Psoas muscle (tissue), 8 donors: ENCODE results near the gene SPATA21. TPM values are rescaled to one million over a fixed set of nuclear protein-coding genes. Genes with fewer than 3 reads are reported as not detected.

Experiments used
- ATAC-seq, 4 donors: fragments of 200-7000 bp; cut with Tn5 transposase; one replicate each; pipeline ENCODE4 v1.9.1; 2020; ENCODE audit warnings: moderate library complexity in 3 of 4, mild to moderate bottlenecking in 2 of 4
- DNase-seq, 2 donors: peaks; one replicate each; pipeline ENCODE4 v3.0.0-alpha.2; 2020
- H3K27ac ChIP-seq: fragments of 200-600 bp; one replicate; pipeline ENCODE4 v1.8.0; 2022
- H3K27me3 ChIP-seq, 3 donors: fragments of 200-600 bp in 1 of 3; one replicate each; pipeline versions ENCODE4 v1.6.1 to v1.8.0; 2013 to 2022; ENCODE audit warnings: low read length in 2 of 3, mild to moderate bottlenecking in 2 of 3, moderate library complexity in 1 of 3; ENCODE audit not compliant: insufficient read depth in 3 of 3
- H3K36me3 ChIP-seq, 2 donors: fragments of 200-600 bp in 1 of 2; one replicate each; pipeline versions ENCODE4 v1.6.1 to v1.8.0; 2013 to 2022; ENCODE audit warnings: low read depth in 1 of 2, mild to moderate bottlenecking in 1 of 2, moderate library complexity in 1 of 2; ENCODE audit not compliant: insufficient read depth in 1 of 2
- H3K4me1 ChIP-seq: fragments of 200-600 bp; one replicate; pipeline ENCODE4 v1.8.0; 2022
- H3K4me3 ChIP-seq: fragments of 200-600 bp; one replicate; pipeline ENCODE4 v1.8.0; 2022; ENCODE audit warnings: mild to moderate bottlenecking
- H3K9me3 ChIP-seq: fragments of 200-600 bp; one replicate; pipeline ENCODE4 v1.8.0; 2022
- WGBS, 3 donors: extraction: QIAGEN DNeasy Blood & Tissue Kit; methylation state at CpG; one replicate each; pipeline versions ENCODE4 v1.1.6 to v1.1.7; 2013; 5-methylcytosine and 5-hydroxymethylcytosine counted together
- intact Hi-C, 2 donors: fragments of 100-400 bp; cut with DNase I; formaldehyde crosslinking; loops; one replicate each; pipeline versions ENCODE4 v1.11.0 to v1.14.2; 2022
- polyA plus RNA-seq, 3 donors: library from polyadenylated mRNA; stranded (reverse); fragments of 200-250 nt; gene quantifications; one replicate each; pipeline ENCODE4 v1.2.3, GENCODE V29; 2013
- total RNA-seq, 4 donors: library from RNA; stranded (reverse); fragmentation: NEBNext Ultra II Directional in 2 of 4; extraction: Animal tissue kit (Norgen Biotek cat#: 25700) in 2 of 4; gene quantifications; one replicate each; pipeline versions ENCODE4 v1.2.1 to v1.2.4, GENCODE V29; 2021 to 2023
- TF ChIP-seq, protein P1 (sequence below): fragments of 200-600 bp; IDR thresholded peaks from one replicate; pipeline ENCODE4 v1.8.0; 2022; ENCODE audit warnings: antibody characterized with exemption
- donor health status: healthy with polysubstance abuse.
- donor health status: DM: no; HTN: no; CAD: no; lungs with moderate emphysema.
- donor health status: Bipolar disorder and iron deficiency.
- donor health status: healthy.
- donor health status: DM: yes; HTN: yes; CAD: no.
- donor health status: DM: no; HTN: no; CAD: no.
- donor health status: DM: no; HTN: no; CAD: no.
- donor health status: DM: yes; HTN: yes; CAD: no.

SPATA21 gene
- total and polyA plus RNA-seq, 7 donors = 0.21 to 0.52 (median 0.44) TPM; not detected in 4

GRCh38 chr1:16434501-16434900, 2.7 kb downstream of the SPATA21 start:
- WGBS, 3 donors = 58 to 64% (median 58%) methylated on average over 2 of the region's 2 CpGs
- ATAC-seq (no peak), DNase-seq (no peak)
- H3K4me1 ChIP-seq = no peaks in the 10 kb centered on the region
- H3K27me3 ChIP-seq = no peaks in the 10 kb centered on the region
- H3K9me3 ChIP-seq = no peaks in the 10 kb centered on the region
- no peak overlapping the region for H3K4me3 ChIP-seq
- intact Hi-C loops = no loop called here
- TF ChIP-seq, protein P1, sequence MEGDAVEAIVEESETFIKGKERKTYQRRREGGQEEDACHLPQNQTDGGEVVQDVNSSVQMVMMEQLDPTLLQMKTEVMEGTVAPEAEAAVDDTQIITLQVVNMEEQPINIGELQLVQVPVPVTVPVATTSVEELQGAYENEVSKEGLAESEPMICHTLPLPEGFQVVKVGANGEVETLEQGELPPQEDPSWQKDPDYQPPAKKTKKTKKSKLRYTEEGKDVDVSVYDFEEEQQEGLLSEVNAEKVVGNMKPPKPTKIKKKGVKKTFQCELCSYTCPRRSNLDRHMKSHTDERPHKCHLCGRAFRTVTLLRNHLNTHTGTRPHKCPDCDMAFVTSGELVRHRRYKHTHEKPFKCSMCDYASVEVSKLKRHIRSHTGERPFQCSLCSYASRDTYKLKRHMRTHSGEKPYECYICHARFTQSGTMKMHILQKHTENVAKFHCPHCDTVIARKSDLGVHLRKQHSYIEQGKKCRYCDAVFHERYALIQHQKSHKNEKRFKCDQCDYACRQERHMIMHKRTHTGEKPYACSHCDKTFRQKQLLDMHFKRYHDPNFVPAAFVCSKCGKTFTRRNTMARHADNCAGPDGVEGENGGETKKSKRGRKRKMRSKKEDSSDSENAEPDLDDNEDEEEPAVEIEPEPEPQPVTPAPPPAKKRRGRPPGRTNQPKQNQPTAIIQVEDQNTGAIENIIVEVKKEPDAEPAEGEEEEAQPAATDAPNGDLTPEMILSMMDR = no peak
- H3K27ac ChIP-seq = no peak overlapping the region
- H3K36me3 ChIP-seq = no peaks in the 10 kb centered on the region

- Histone ChIP-seq H3K27me3 (no peaks in the 10 kb centered on the region), H3K9me3 (no peaks in the 10 kb centered on the region), H3K27ac (no peak overlapping the region), H3K4me3 (no peak overlapping the region), H3K36me3 (no peaks in the 10 kb centered on the region), H3K4me1 (no peaks in the 10 kb centered on the region)
- 88 to 96% (median 96%) methylated on average over 4 of the region's 4 CpGs for WGBS, 3 donors
- ATAC-seq = no peak
- intact Hi-C loops = no loop called here
- DNase-seq = no peak
- TF ChIP-seq, protein P1 = no peak
Measured at GRCh38 chr1:16434007-16434406, 3.2 kb downstream of the SPATA21 start.

DNA sequence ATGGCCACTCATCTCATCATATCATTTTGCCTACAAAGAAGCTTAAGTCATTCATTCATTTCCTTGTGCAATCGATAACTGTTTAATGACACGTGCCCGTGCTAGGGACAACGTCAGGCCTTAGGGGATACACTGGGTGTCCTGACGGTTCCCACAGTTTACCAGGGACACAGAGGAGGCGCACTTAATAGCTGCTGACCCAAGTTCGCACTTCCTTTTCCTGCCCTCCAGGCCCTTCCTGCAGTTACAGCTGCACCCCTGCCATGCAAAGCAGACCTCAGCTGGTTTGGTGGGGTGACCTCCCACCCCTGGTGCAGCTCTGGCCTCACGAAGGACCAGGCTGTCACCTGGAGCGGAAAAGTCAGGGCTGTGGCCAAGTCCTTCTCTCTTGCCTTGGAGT, 4.2 kb downstream of the SPATA21 start:
- no peaks in the 10 kb centered on the region for H3K4me1 ChIP-seq

DNA sequence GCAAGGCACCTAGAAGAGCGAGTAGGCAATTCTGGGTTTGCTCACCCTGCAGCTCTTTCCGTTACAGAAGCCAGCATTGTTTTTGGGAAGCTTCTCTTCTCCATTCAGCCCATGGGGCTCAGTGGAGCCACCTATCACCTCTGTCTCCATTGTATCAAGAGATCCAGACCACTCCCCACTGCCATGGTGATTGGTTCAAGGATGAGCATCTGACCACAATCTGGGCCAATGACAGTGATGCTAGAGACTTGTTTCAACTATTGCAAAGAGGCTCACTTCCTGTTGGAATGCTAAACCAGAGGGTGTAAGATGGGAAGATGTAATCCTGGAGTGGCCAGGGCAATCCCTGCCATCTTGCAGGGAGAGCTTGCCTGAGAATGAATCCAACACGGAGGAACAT, 6.6 kb downstream of the SPATA21 start:
- intact Hi-C loops = no loop called here
- H3K4me1 ChIP-seq = no peaks in the 10 kb centered on the region
- no peaks in the 10 kb centered on the region for H3K27me3 ChIP-seq
- no peak for DNase-seq
- H3K4me3 ChIP-seq = no peak overlapping the region
- 60 to 78% (median 75%) methylated on average over 3 of the region's 3 CpGs for WGBS, 3 donors
- H3K36me3 ChIP-seq = no peaks in the 10 kb centered on the region
- H3K27ac ChIP-seq = no peak overlapping the region
- TF ChIP-seq, protein P1 = no peak
- no peak for ATAC-seq
- no peaks in the 10 kb centered on the region for H3K9me3 ChIP-seq

More for the DNA sequence above, 4.2 kb downstream of the SPATA21 start:
- ATAC-seq (no peak), DNase-seq (no peak)
- H3K27me3 ChIP-seq = no peaks in the 10 kb centered on the region
- intact Hi-C loops = no loop called here
- H3K9me3 ChIP-seq = no peaks in the 10 kb centered on the region
- H3K36me3 ChIP-seq = no peaks in the 10 kb centered on the region
- no peak overlapping the region for H3K27ac ChIP-seq
- TF ChIP-seq, protein P1 = no peak
- WGBS, 3 donors = 58 to 71% (median 61%) methylated on average over 9 of the region's 9 CpGs
- no peak overlapping the region for H3K4me3 ChIP-seq
